Measurements from ENCODE around the gene PARK7. TPM values are rescaled to one million over a fixed set of nuclear protein-coding genes. Genes with fewer than 3 reads are reported as not detected.

Gene PARK7
- total and polyA plus RNA-seq, 5 donors from 2014 or later, result 150 to 527 (median 462) TPM

DNA sequence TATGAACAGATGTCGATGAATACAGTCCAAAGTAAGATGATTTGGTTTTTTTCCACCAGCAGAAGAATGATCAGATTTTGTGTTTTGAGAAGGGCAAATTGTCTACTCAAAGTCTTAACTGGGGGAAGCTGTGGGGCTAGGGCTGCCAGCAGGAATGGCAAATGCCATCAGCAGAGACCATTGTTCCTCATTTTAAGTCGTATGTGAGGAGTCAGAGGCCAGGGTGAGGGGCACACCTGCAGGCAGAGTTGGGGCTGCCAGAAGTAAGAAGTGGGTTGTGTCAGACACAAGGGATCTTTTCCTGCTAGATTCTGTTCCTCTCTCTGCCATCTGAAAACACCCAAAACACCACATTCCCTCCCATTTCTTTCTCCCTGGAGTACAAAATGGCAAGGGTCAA lies 8.7 kb downstream of the PARK7 start:
- H3K36me3 Mint-ChIP-seq, result peaks cover 47% of the 10 kb centered on the region

GRCh38 chr1:7971024-7971423 lies 9.5 kb downstream of the PARK7 start:
- Mint-ChIP-seq H3K4me3 (no peak overlapping the region), H3K27ac (no peak overlapping the region), H3K9me3 (no peaks in the 10 kb centered on the region), H3K36me3 (peaks cover 40% of the 10 kb centered on the region), H3K4me1 (peaks cover 17 to 39% (median 20%) of the 10 kb centered on the region in 4 donors), H3K27me3 (no peaks in the 10 kb centered on the region)
- Histone ChIP-seq H3K36me3 (ENCODE audit: control insufficient read depth, insufficient read depth, low read length) (peaks cover 73% of the 10 kb centered on the region), H3K4me1 (ENCODE audit: control insufficient read depth, insufficient read depth, low read length, poor library complexity, severe bottlenecking) (peaks cover 18% of the 10 kb centered on the region), H3K9me3 (ENCODE audit: control insufficient read depth in 2 of 2, low read length in 2 of 2) (no peaks in the 10 kb centered on the region), H3K4me3 (ENCODE audit: low read depth, low read length) (no peak overlapping the region), H3K27me3 (ENCODE audit: control insufficient read depth, insufficient read depth, low read length) (no peaks in the 10 kb centered on the region), H3K27ac (ENCODE audit: insufficient read depth, low read length, poor library complexity, severe bottlenecking) (no peak overlapping the region)
- DNase-seq (no peak), ATAC-seq (ENCODE audit: low read depth in 2 of 2) (no peak)

More for the DNA sequence above, 8.7 kb downstream of the PARK7 start:
- H3K4me1 ChIP-seq (ENCODE audit: control insufficient read depth, insufficient read depth, low read length, poor library complexity, severe bottlenecking), result peaks cover 25% of the 10 kb centered on the region
- H3K36me3 ChIP-seq (ENCODE audit: control insufficient read depth, insufficient read depth, low read length), result peaks cover 74% of the 10 kb centered on the region
- peaks cover 16 to 44% (median 23%) of the 10 kb centered on the region in 4 donors for H3K4me1 Mint-ChIP-seq
- H3K4me3 Mint-ChIP-seq, result no peak overlapping the region
- ATAC-seq (ENCODE audit: low read depth in 2 of 2) (no peak), DNase-seq (no peak)
- H3K4me3 ChIP-seq (ENCODE audit: low read depth, low read length), result no peak overlapping the region
- no peak overlapping the region for H3K27ac ChIP-seq (ENCODE audit: insufficient read depth, low read length, poor library complexity, severe bottlenecking)
- H3K9me3 ChIP-seq (ENCODE audit: control insufficient read depth in 2 of 2, low read length in 2 of 2), result no peaks in the 10 kb centered on the region
- no peaks in the 10 kb centered on the region for H3K27me3 ChIP-seq (ENCODE audit: control insufficient read depth, insufficient read depth, low read length)
- no peaks in the 10 kb centered on the region for H3K27me3 Mint-ChIP-seq
- H3K9me3 Mint-ChIP-seq, result no peaks in the 10 kb centered on the region
- peak overlapping the region; percentile 26 to 41 (median 31) for H3K27ac Mint-ChIP-seq

GRCh38 chr1:7972285-7972684 lies 10.8 kb downstream of the PARK7 start:
- Mint-ChIP-seq H3K4me3 (no peak overlapping the region), H3K36me3 (peaks cover 35% of the 10 kb centered on the region), H3K27ac (no peak overlapping the region), H3K4me1 (peaks cover 9 to 27% (median 13%) of the 10 kb centered on the region in 4 donors), H3K27me3 (no peaks in the 10 kb centered on the region), H3K9me3 (no peaks in the 10 kb centered on the region)
- no peak overlapping the region for H3K27ac ChIP-seq (ENCODE audit: insufficient read depth, low read length, poor library complexity, severe bottlenecking)
- no peaks in the 10 kb centered on the region for H3K9me3 ChIP-seq (ENCODE audit: control insufficient read depth in 2 of 2, low read length in 2 of 2)
- peaks cover 6% of the 10 kb centered on the region for H3K4me1 ChIP-seq (ENCODE audit: control insufficient read depth, insufficient read depth, low read length, poor library complexity, severe bottlenecking)
- ATAC-seq (ENCODE audit: low read depth in 2 of 2) (no peak), DNase-seq (no peak)
- peaks cover 73% of the 10 kb centered on the region for H3K36me3 ChIP-seq (ENCODE audit: control insufficient read depth, insufficient read depth, low read length)
- no peaks in the 10 kb centered on the region for H3K27me3 ChIP-seq (ENCODE audit: control insufficient read depth, insufficient read depth, low read length)
- no peak overlapping the region for H3K4me3 ChIP-seq (ENCODE audit: low read depth, low read length)

- Mint-ChIP-seq H3K36me3 (peaks cover 37% of the 10 kb centered on the region), H3K27me3 (no peaks in the 10 kb centered on the region), H3K9me3 (no peaks in the 10 kb centered on the region), H3K4me1 (peaks cover 5 to 23% (median 13%) of the 10 kb centered on the region in 4 donors), H3K27ac (peak overlapping the region in 1 of 3 donors; percentile 15), H3K4me3 (no peak overlapping the region)
- Histone ChIP-seq H3K27me3 (ENCODE audit: control insufficient read depth, insufficient read depth, low read length) (no peaks in the 10 kb centered on the region), H3K36me3 (ENCODE audit: control insufficient read depth, insufficient read depth, low read length) (peaks cover 71% of the 10 kb centered on the region), H3K4me1 (ENCODE audit: control insufficient read depth, insufficient read depth, low read length, poor library complexity, severe bottlenecking) (no peaks in the 10 kb centered on the region), H3K9me3 (ENCODE audit: control insufficient read depth in 2 of 2, low read length in 2 of 2) (no peaks in the 10 kb centered on the region), H3K27ac (ENCODE audit: insufficient read depth, low read length, poor library complexity, severe bottlenecking) (no peak overlapping the region), H3K4me3 (ENCODE audit: low read depth, low read length) (no peak overlapping the region)
- ATAC-seq (ENCODE audit: low read depth in 2 of 2), result no peak
- no peak for DNase-seq
These were observed 11.6 kb downstream of the PARK7 start for GRCh38 chr1:7973086-7973485.

DNA sequence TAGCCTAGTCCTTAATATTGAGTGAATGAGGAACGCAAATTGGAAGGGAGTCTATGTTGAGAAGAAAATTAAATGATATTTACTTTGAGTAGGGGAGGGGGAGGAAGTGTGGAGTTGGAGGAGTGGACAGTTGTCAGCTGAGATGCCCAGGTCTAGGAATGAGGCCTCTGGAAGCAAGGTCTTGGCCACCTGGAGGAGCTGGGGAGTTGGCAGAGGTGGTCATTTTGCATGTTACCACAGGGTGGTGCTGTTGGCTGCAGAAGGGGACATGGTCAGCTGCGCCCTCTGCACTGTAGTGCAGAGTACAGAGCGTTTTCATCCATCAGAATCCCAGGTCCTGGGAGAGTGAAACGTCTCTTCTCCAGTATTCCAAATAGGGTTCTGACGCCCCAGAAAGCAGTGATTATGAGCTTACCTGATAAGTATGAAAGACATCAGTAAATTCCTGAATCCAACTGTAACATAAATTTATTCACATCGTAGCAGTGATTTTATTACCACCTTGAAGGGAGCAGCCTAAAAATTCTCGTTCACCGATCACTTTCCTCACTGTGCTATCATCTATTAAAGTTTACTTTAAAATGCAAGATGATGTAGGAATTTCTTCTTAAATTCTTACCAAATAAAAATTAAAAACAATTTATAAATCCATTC lies 13.8 kb downstream of the PARK7 start:
- Mint-ChIP-seq H3K27ac (peak overlapping the region in 2 of 3 donors; percentile 43 to 84), H3K4me3 (no peak overlapping the region), H3K36me3 (peaks cover 34% of the 10 kb centered on the region), H3K27me3 (no peaks in the 10 kb centered on the region), H3K4me1 (peaks cover 0 to 17% (median 10%) of the 10 kb centered on the region in 4 donors), H3K9me3 (no peaks in the 10 kb centered on the region)
- DNase-seq (peak; percentile 7 to 32 (median 20)), ATAC-seq (ENCODE audit: low read depth in 2 of 2) (no peak)
- no peaks in the 10 kb centered on the region for H3K4me1 ChIP-seq (ENCODE audit: control insufficient read depth, insufficient read depth, low read length, poor library complexity, severe bottlenecking)
- H3K9me3 ChIP-seq (ENCODE audit: control insufficient read depth in 2 of 2, low read length in 2 of 2), result no peaks in the 10 kb centered on the region
- H3K27me3 ChIP-seq (ENCODE audit: control insufficient read depth, insufficient read depth, low read length), result no peaks in the 10 kb centered on the region
- H3K27ac ChIP-seq (ENCODE audit: insufficient read depth, low read length, poor library complexity, severe bottlenecking), result no peak overlapping the region
- H3K4me3 ChIP-seq (ENCODE audit: low read depth, low read length), result no peak overlapping the region
- H3K36me3 ChIP-seq (ENCODE audit: control insufficient read depth, insufficient read depth, low read length), result peaks cover 72% of the 10 kb centered on the region

- Mint-ChIP-seq H3K4me1 (peaks cover 6 to 14% (median 10%) of the 10 kb centered on the region in 4 donors), H3K27me3 (no peaks in the 10 kb centered on the region), H3K4me3 (no peak overlapping the region), H3K9me3 (no peaks in the 10 kb centered on the region), H3K27ac (no peak overlapping the region), H3K36me3 (peaks cover 38% of the 10 kb centered on the region)
- Histone ChIP-seq H3K9me3 (ENCODE audit: control insufficient read depth in 2 of 2, low read length in 2 of 2) (no peaks in the 10 kb centered on the region), H3K36me3 (ENCODE audit: control insufficient read depth, insufficient read depth, low read length) (peaks cover 82% of the 10 kb centered on the region), H3K27me3 (ENCODE audit: control insufficient read depth, insufficient read depth, low read length) (no peaks in the 10 kb centered on the region), H3K4me3 (ENCODE audit: low read depth, low read length) (no peak overlapping the region), H3K27ac (ENCODE audit: insufficient read depth, low read length, poor library complexity, severe bottlenecking) (no peak overlapping the region), H3K4me1 (ENCODE audit: control insufficient read depth, insufficient read depth, low read length, poor library complexity, severe bottlenecking) (peaks cover 7% of the 10 kb centered on the region)
- no peak for ATAC-seq (ENCODE audit: low read depth in 2 of 2)
- DNase-seq, result no peak
These were observed 19.5 kb downstream of the PARK7 start for GRCh38 chr1:7980984-7981383.

DNA sequence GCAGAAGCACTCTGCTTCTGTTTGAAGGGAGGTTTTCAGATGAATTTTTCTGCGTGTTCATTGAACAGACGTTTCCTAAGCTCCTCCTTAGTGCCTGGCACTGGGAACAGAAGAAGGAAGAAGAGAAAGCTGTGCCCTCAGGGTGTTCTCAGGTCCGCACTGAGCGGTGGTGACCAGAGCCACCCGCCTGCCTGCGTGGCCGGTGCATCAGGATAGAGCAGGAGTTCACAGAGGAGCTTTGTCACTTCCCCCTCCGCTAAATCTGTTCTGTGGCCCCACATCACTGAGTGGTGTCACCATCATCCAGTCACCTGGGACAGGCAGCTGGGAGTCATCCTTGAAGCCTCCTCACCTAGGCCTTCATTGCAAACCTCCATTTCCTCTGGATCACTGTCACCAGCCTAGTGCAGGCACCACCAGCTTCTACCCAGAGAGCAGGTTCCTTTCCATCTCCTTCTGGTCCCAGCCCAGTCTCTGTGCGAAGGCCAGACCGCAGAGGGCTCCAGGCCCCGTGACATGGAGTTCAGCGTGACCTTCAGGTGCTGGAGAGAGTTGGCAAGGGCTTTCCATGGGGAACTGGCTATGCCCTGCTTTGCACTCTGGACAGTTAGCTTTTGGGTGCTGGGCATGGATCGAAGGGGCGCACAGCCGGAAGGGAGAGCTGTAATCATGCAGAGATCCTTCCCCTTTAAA lies 21.7 kb downstream of the PARK7 start:
- Histone ChIP-seq H3K27me3 (ENCODE audit: control insufficient read depth, insufficient read depth, low read length) (no peaks in the 10 kb centered on the region), H3K27ac (ENCODE audit: insufficient read depth, low read length, poor library complexity, severe bottlenecking) (no peak overlapping the region), H3K4me1 (ENCODE audit: control insufficient read depth, insufficient read depth, low read length, poor library complexity, severe bottlenecking) (peaks cover 7% of the 10 kb centered on the region), H3K4me3 (ENCODE audit: low read depth, low read length) (no peak overlapping the region), H3K36me3 (ENCODE audit: control insufficient read depth, insufficient read depth, low read length) (peaks cover 70% of the 10 kb centered on the region), H3K9me3 (ENCODE audit: control insufficient read depth in 2 of 2, low read length in 2 of 2) (no peaks in the 10 kb centered on the region)
- Mint-ChIP-seq H3K9me3 (no peaks in the 10 kb centered on the region), H3K4me3 (no peak overlapping the region), H3K27me3 (no peaks in the 10 kb centered on the region), H3K36me3 (peaks cover 39% of the 10 kb centered on the region), H3K27ac (peak overlapping the region in 1 of 3 donors; percentile 31), H3K4me1 (peaks cover 5 to 14% (median 11%) of the 10 kb centered on the region in 4 donors)
- ATAC-seq (ENCODE audit: low read depth in 2 of 2) (no peak), DNase-seq (no peak)
